Kidney epithelial cell (primary cell): ENCODE results near the gene ZNF490. TPM values are rescaled to one million over a fixed set of nuclear protein-coding genes. Genes with fewer than 3 reads are reported as not detected.

Source experiments
- DNase-seq: peaks from one replicate; pipeline ENCODE4 v3.0.0-alpha.2; 2010; ENCODE audit warnings: low read depth
- H3K27me3 ChIP-seq: 2 replicates; pipeline ENCODE4 v1.6.0; 2011; ENCODE audit warnings: low read length; ENCODE audit not compliant: control insufficient read depth, insufficient read depth
- H3K36me3 ChIP-seq: 2 replicates; pipeline ENCODE4 v1.5.1; 2011; ENCODE audit warnings: low read length; ENCODE audit not compliant: control insufficient read depth, insufficient read depth
- H3K4me3 ChIP-seq: 2 replicates; pipeline ENCODE4 v1.5.1; 2011; ENCODE audit warnings: low read depth, mild to moderate bottlenecking, control low read depth, low read length
- CTCF ChIP-seq: IDR thresholded peaks from 2 replicates; pipeline ENCODE4 v1.5.1; 2011; ENCODE audit warnings: mild to moderate bottlenecking, moderate library complexity, low read length, control low read depth, inconsistent platforms; ENCODE audit not compliant: insufficient read depth, poor library complexity, severe bottlenecking
- total RNA-seq: library from RNA; depleted of rRNA; stranded (reverse); fragments of >200 nt; gene quantifications from 2 replicates; pipeline ENCODE4 v1.2.3, GENCODE V29; 2015

ZNF490 gene
- total RNA-seq, 1 donor from 2014 or later: 6.0 TPM

GRCh38 chr19:12642506-12642905 is 31.9 kb upstream of the ZNF490 start:
- H3K4me3 ChIP-seq: no peak overlapping the region
- no peaks in the 10 kb centered on the region for H3K36me3 ChIP-seq
- no peak for DNase-seq
- no peaks in the 10 kb centered on the region for H3K27me3 ChIP-seq
- no peak for TF ChIP-seq CTCF

- DNase-seq: no peak
- Histone ChIP-seq H3K36me3 (no peaks in the 10 kb centered on the region), H3K27me3 (no peaks in the 10 kb centered on the region), H3K4me3 (no peak overlapping the region)
- no peak for TF ChIP-seq CTCF
Measured at GRCh38 chr19:12641456-12641855, 30.8 kb upstream of the ZNF490 start.

GRCh38 chr19:12639901-12640613 is 29.4 kb upstream of the ZNF490 start:
- DNase-seq: peak; percentile 35
- no peaks in the 10 kb centered on the region for H3K36me3 ChIP-seq
- no peaks in the 10 kb centered on the region for H3K27me3 ChIP-seq
- peak; percentile 70 for TF ChIP-seq CTCF
- no peak overlapping the region for H3K4me3 ChIP-seq

GRCh38 chr19:12638611-12639182 is 28.1 kb upstream of the ZNF490 start:
- Histone ChIP-seq H3K36me3 (no peaks in the 10 kb centered on the region), H3K4me3 (no peak overlapping the region), H3K27me3 (no peaks in the 10 kb centered on the region)
- no peak for TF ChIP-seq CTCF
- no peak for DNase-seq

- Histone ChIP-seq H3K4me3 (no peak overlapping the region), H3K27me3 (no peaks in the 10 kb centered on the region), H3K36me3 (no peaks in the 10 kb centered on the region)
- TF ChIP-seq CTCF: no peak
- no peak for DNase-seq
Measured at GRCh38 chr19:12636631-12637030, 26.0 kb upstream of the ZNF490 start.

GRCh38 chr19:12629215-12629614 is 18.6 kb upstream of the ZNF490 start:
- TF ChIP-seq CTCF: no peak
- no peak for DNase-seq
- Histone ChIP-seq H3K27me3 (no peaks in the 10 kb centered on the region), H3K4me3 (no peak overlapping the region), H3K36me3 (peaks cover 2% of the 10 kb centered on the region)
